IMR-90 (cell line): Measurements from ENCODE around the gene FAAP20. TPM values are rescaled to one million over a fixed set of nuclear protein-coding genes. Genes with fewer than 3 reads are reported as not detected.

Source experiments
- ATAC-seq: fragments of 200-7000 bp; cut with Tn5 transposase; 2 replicates; pipeline ENCODE4 v1.9.1; 2020; ENCODE audit warnings: low read depth, mild to moderate bottlenecking, moderate library complexity
- BruUV-seq: library from RNA; stranded (reverse); fragments of 400-500 nt; replicated peaks from 2 replicates; lab custom pipeline; 2021; lab: Mats Ljungman, UMichigan
- CTCF ChIA-PET: fragments of 300-600 bp; formaldehyde crosslinking; extraction: SDS; loops from one replicate; lab custom pipeline; 2021; ENCODE audit warnings: antibody characterized with exemption; lab: Yijun Ruan, JAX
- POLR2A ChIA-PET: fragments of 300-600 bp; sonication (Branson Sonifier 250); formaldehyde crosslinking; loops from one replicate; lab custom pipeline; 2022; ENCODE audit warnings: antibody characterized with exemption; ENCODE audit not compliant: unreplicated experiment; lab: Charles Lee
- DNase-seq: peaks from one replicate; pipeline ENCODE4 v3.0.0; 2013
- H2AFZ ChIP-seq: replicated peaks from 2 replicates; pipeline ENCODE3; 2013; ENCODE audit warnings: low read length, mild to moderate bottlenecking; ENCODE audit not compliant: poor library complexity
- H2AK5ac ChIP-seq: 2 replicates; pipeline ENCODE4 v1.6.1; 2013; ENCODE audit warnings: low read depth, low read length, inconsistent platforms
- H2AK9ac ChIP-seq: replicated peaks from 2 replicates; pipeline ENCODE3; 2013; ENCODE audit warnings: mild to moderate bottlenecking, low read depth, low read length, moderate library complexity; ENCODE audit not compliant: poor library complexity
- H2BK120ac ChIP-seq: 2 replicates; pipeline ENCODE4 v1.6.1; 2013; ENCODE audit warnings: low read depth, low read length, inconsistent platforms
- H2BK15ac ChIP-seq: 3 replicates; pipeline ENCODE4 v1.6.1; 2013; ENCODE audit warnings: low read depth, low read length, inconsistent platforms
- H2BK20ac ChIP-seq: 2 replicates; pipeline ENCODE4 v1.6.1; 2013; ENCODE audit warnings: low read depth, mild to moderate bottlenecking, inconsistent platforms, low read length, moderate library complexity
- H2BK5ac ChIP-seq: 2 replicates; pipeline ENCODE4 v1.6.1; 2013; ENCODE audit warnings: mild to moderate bottlenecking, low read depth, low read length, inconsistent platforms; ENCODE audit not compliant: poor library complexity, severe bottlenecking
- H3K14ac ChIP-seq: replicated peaks from 2 replicates; pipeline ENCODE4 v1.6.1; 2013; ENCODE audit warnings: low read depth, low read length, inconsistent platforms
- H3K18ac ChIP-seq: 2 replicates; pipeline ENCODE4 v1.6.1; 2013; ENCODE audit warnings: low read depth, low read length, control low read depth
- H3K23ac ChIP-seq: 2 replicates; pipeline ENCODE4 v1.6.1; 2013; ENCODE audit warnings: low read depth, low read length, inconsistent platforms
- H3K27ac ChIP-seq: 2 replicates; pipeline ENCODE4 v1.5.1; 2013; ENCODE audit warnings: mild to moderate bottlenecking, control low read depth, low read length; ENCODE audit not compliant: insufficient read depth
- H3K27me3 ChIP-seq: 2 replicates; pipeline ENCODE4 v1.6.1; 2013; ENCODE audit warnings: low read length; ENCODE audit not compliant: control insufficient read depth, insufficient read depth
- H3K36me3 ChIP-seq: 2 replicates; pipeline ENCODE4 v1.6.1; 2013; ENCODE audit warnings: low read length, mixed read lengths; ENCODE audit not compliant: control insufficient read depth, insufficient read depth
- H3K4ac ChIP-seq: 2 replicates; pipeline ENCODE4 v1.6.1; 2013; ENCODE audit warnings: low read depth, low read length, inconsistent platforms
- H3K4me1 ChIP-seq: 2 replicates; pipeline ENCODE4 v1.6.1; 2013; ENCODE audit warnings: low read length, mixed read lengths; ENCODE audit not compliant: control insufficient read depth, insufficient read depth
- H3K4me2 ChIP-seq: 2 replicates; pipeline ENCODE4 v1.6.1; 2013; ENCODE audit warnings: low read depth, mild to moderate bottlenecking, control low read depth, low read length, moderate library complexity
- H3K4me3 ChIP-seq: 2 replicates; pipeline ENCODE4 v1.5.1; 2013; ENCODE audit warnings: low read depth, mild to moderate bottlenecking, control low read depth, low read length, moderate library complexity; ENCODE audit not compliant: insufficient read depth
- H3K56ac ChIP-seq: 2 replicates; pipeline ENCODE4 v1.6.1; 2013; ENCODE audit warnings: low read length, inconsistent platforms; ENCODE audit not compliant: insufficient read depth; ENCODE audit errors: extremely low read depth
- H3K79me1 ChIP-seq, 2 experiments: 2 replicates each; pipeline ENCODE4 v1.6.1; 2013; ENCODE audit warnings: low read length in 2 of 2, inconsistent platforms in 1 of 2, low read depth in 1 of 2
- H3K9ac ChIP-seq: 2 replicates; pipeline ENCODE4 v1.6.1; 2013; ENCODE audit warnings: low read depth, low read length, control low read depth
- H3K9me1 ChIP-seq: 2 replicates; pipeline ENCODE4 v1.6.1; 2013; ENCODE audit warnings: low read length, inconsistent platforms; ENCODE audit not compliant: insufficient read depth
- H3K9me3 ChIP-seq: 2 replicates; pipeline ENCODE4 v1.6.1; 2013; ENCODE audit warnings: low read length; ENCODE audit not compliant: control insufficient read depth, insufficient read depth
- H4K20me1 ChIP-seq: 2 replicates; pipeline ENCODE4 v1.6.1; 2013; ENCODE audit warnings: low read length, inconsistent platforms; ENCODE audit not compliant: insufficient read depth
- H4K5ac ChIP-seq: 2 replicates; pipeline ENCODE4 v1.6.1; 2013; ENCODE audit warnings: mild to moderate bottlenecking, low read depth, low read length, control low read depth
- H4K8ac ChIP-seq, 2 experiments: 2 replicates each; pipeline ENCODE4 v1.6.1; 2013; ENCODE audit warnings: low read depth in 2 of 2, low read length in 2 of 2, control low read depth in 1 of 2, inconsistent platforms in 1 of 2
- H4K91ac ChIP-seq: 2 replicates; pipeline ENCODE4 v1.6.1; 2013; ENCODE audit warnings: low read depth, low read length, inconsistent platforms; ENCODE audit not compliant: insufficient read depth
- CEBPB ChIP-seq: IDR thresholded peaks from 2 replicates; pipeline ENCODE4 v1.6.1; 2012; ENCODE audit warnings: low read depth, low read length, improper control_type of control experiment
- MAFK ChIP-seq: IDR thresholded peaks from 2 replicates; pipeline ENCODE4 v1.6.1; 2012; ENCODE audit warnings: low read depth, low read length, improper control_type of control experiment
- WGBS, 2 experiments: methylation state at CpG; one replicate each; pipeline versions ENCODE4 v1.1.5 to v1.1.7; 2013; ENCODE audit warnings: missing lambda C conversion rate in 2 of 2; ENCODE audit not compliant: insufficient read length in 1 of 2; ENCODE audit errors: extremely low coverage in 2 of 2; 5-methylcytosine and 5-hydroxymethylcytosine counted together
- dilution Hi-C: fragments of 300-500 bp; cut with HindIII; formaldehyde crosslinking; loops from one replicate; pipeline ENCODE4 v1.14.3; 2018; ENCODE audit warnings: low sequenced_read_pairs; ENCODE audit not compliant: unreplicated experiment
- in situ Hi-C: fragments of 300-500 bp; cut with MboI; formaldehyde crosslinking; loops from 3 replicates; pipeline ENCODE4 v1.14.3; 2019; ENCODE audit warnings: low sequenced_read_pairs, inconsistent platforms, mixed read lengths
- intact Hi-C: fragments of 100-400 bp; cut with micrococcal nuclease; formaldehyde crosslinking; loops from 2 replicates; pipeline ENCODE4 v1.10.0; 2022
- polyA plus RNA-seq, 3 experiments: library from polyadenylated mRNA; depleted of rRNA; stranded (reverse); fragments of >200 nt; gene quantifications; 2 replicates each; pipeline ENCODE4 v1.2.3, GENCODE V29; 2012; ENCODE audit warnings: low replicate concordance in 1 of 3
- total RNA-seq: library from RNA; depleted of rRNA; stranded (reverse); fragments of >200 nt; gene quantifications from 2 replicates; pipeline ENCODE4 v1.2.3, GENCODE V29; 2012

Gene FAAP20
- total and polyA plus RNA-seq, 2 of the 4 experiments (the other 2 are of a cell fraction): 6.5 to 31.5 TPM

DNA sequence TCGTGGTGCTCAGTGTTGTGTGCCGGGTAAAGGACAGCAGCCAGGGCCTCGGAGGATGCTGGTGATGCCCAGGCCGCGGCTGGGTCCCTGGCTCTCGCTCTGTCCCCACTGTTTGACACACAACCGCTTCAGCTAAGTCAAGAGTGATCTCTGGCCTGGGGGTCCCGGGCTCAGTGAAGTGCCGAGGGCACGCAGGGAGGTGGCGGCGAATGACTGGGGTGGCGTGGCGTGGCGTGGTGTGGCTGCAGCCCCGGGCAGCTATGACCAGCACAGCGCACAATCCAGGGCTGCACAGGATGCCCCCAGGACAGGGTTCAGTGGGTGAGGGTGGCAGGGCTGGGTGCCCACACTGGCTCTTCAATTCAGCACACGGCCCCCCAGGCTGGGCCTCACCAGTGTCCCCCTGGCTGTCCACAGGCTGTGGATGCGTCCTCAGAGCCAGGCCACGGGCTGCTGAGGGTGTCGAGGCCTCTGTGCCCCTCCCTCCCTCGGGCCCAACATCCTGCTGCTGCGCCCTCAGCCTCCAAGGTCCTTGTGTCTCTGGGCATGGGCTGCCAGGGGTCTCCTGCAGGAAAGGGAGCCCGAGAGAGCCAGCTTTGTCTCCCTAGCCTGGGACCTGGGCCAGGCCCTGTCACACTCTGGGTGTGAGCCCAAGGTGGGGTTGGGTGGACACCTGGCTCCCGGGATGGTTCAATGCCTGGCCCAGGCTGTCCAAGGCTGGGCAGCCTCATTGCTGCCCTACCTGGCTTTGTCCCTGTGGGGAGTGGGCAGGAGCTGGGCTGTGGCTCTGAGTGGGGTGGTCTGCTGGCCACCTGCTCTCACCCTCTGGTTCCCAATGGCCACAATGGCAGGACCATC lies 21.6 kb upstream of the FAAP20 start:
- no peak overlapping the region for H2AK5ac ChIP-seq
- H3K4me2 ChIP-seq: no peak overlapping the region
- dilution Hi-C loops: no loop called here
- H3K56ac ChIP-seq: no peak overlapping the region
- POLR2A ChIA-PET: no interaction called here
- DNase-seq: no peak
- no peak overlapping the region for H3K4me3 ChIP-seq
- no peaks in the 10 kb centered on the region for H3K27me3 ChIP-seq
- no peaks in the 10 kb centered on the region for H3K9me3 ChIP-seq
- intact Hi-C loops: no loop called here
- TF ChIP-seq MAFK: no peak
- TF ChIP-seq CEBPB: no peak
- BruUV-seq: no TSS peak
- no peak overlapping the region for H3K14ac ChIP-seq
- no peak overlapping the region for H3K18ac ChIP-seq
- no peak overlapping the region for H4K8ac ChIP-seq
- H3K9me1 ChIP-seq: peaks cover 7% of the 10 kb centered on the region; the same call in 1 of the 2 replicates
- no peak overlapping the region for H4K91ac ChIP-seq
- CTCF ChIA-PET: no interaction called here
- WGBS, 2 experiments: 95% methylated on average over 19 of the region's 25 CpGs; no CpG with 5 or more reads in 1 of the 2 experiments
- H3K23ac ChIP-seq: no peak overlapping the region
- no peak overlapping the region for H2BK120ac ChIP-seq
- H3K36me3 ChIP-seq: no peaks in the 10 kb centered on the region
- peak overlapping the region; percentile 81 for H2AK9ac ChIP-seq
- in situ Hi-C loops: no loop called here
- H4K5ac ChIP-seq: no peak overlapping the region
- no peak overlapping the region for H3K9ac ChIP-seq
- peaks cover 0 to 20% of the 10 kb centered on the region in 2 experiments; a peak in 3 of 4 replicates for H3K79me1 ChIP-seq
- no peaks in the 10 kb centered on the region; the same call in 1 of the 2 replicates for H4K20me1 ChIP-seq
- peaks cover 27% of the 10 kb centered on the region for H3K4me1 ChIP-seq
- ATAC-seq: no peak
- no peak overlapping the region for H3K4ac ChIP-seq
- H2BK5ac ChIP-seq: no peak overlapping the region
- no peak overlapping the region for H3K27ac ChIP-seq
- no peak overlapping the region for H2AFZ ChIP-seq
- no peak overlapping the region for H2BK20ac ChIP-seq
- H2BK15ac ChIP-seq: no peak overlapping the region
